HepG2 (cell line): ENCODE results near the gene FBXW4. TPM values are rescaled to one million over a fixed set of nuclear protein-coding genes. Genes with fewer than 3 reads are reported as not detected.

Experiments
- ATAC-seq: fragments of 200-7000 bp; cut with Tn5 transposase; 3 replicates; pipeline ENCODE4 v1.9.1; 2020; ENCODE audit warnings: mild to moderate bottlenecking, moderate library complexity
- BruUV-seq: library from RNA; stranded (reverse); fragments of 400-500 nt; replicated peaks from 2 replicates; lab custom pipeline; 2021; lab: Mats Ljungman, UMichigan
- CTCF ChIA-PET: fragments of 300-600 bp; formaldehyde crosslinking; extraction: SDS; loops from one replicate; lab custom pipeline; 2021; ENCODE audit warnings: low total read pairs, inconsistent platforms, low intra/inter-chr PET ratio; lab: Yijun Ruan, JAX
- POLR2A ChIA-PET: fragments of 350-600 bp; sonication (Branson Sonifier 250); formaldehyde crosslinking; loops from one replicate; lab custom pipeline; 2020; ENCODE audit warnings: antibody characterized with exemption, inconsistent platforms; lab: Yijun Ruan, JAX
- DNase-seq: peaks from one replicate; pipeline ENCODE4 v3.0.0-alpha.2; 2015; ENCODE audit warnings: low spot score
- FAIRE-seq: peaks from 3 replicates; lab custom pipeline; 2011; peaks lifted over from hg19 to GRCh38; lab: Jason Lieb, UNC
- H2AFZ ChIP-seq: one replicate; pipeline ENCODE4 v1.6.1; 2011; ENCODE audit warnings: low read length, inconsistent platforms
- H3K27ac ChIP-seq: fragments of 300-600 bp; 3 replicates; pipeline ENCODE4 v1.8.0; 2011; ENCODE audit warnings: mixed run types, mild to moderate bottlenecking, mixed read lengths, low read length, inconsistent platforms; ENCODE audit not compliant: insufficient read depth; ENCODE audit errors: extremely low read length
- H3K27me3 ChIP-seq, 2 experiments: fragments of 200-600 bp in 1 of 2; 2 replicates in 1 of 2; 3 replicates in 1 of 2; pipeline versions ENCODE4 v1.6.0 to v1.8.0; 2011; ENCODE audit warnings: low read length in 2 of 2, mild to moderate bottlenecking in 2 of 2, moderate library complexity in 2 of 2, inconsistent platforms in 1 of 2; ENCODE audit not compliant: insufficient read depth in 2 of 2, control insufficient read depth in 1 of 2
- H3K36me3 ChIP-seq, 2 experiments: fragments of 200-600 bp in 1 of 2; replicated peaks in 1 of 2; 2 replicates in 1 of 2; 3 replicates in 1 of 2; pipeline versions ENCODE4 v1.5.1 to v1.8.0; 2011; ENCODE audit warnings: low read length in 2 of 2, inconsistent platforms in 1 of 2; ENCODE audit not compliant: insufficient read depth in 2 of 2, control insufficient read depth in 1 of 2
- H3K4me1 ChIP-seq: 2 replicates; pipeline ENCODE4 v1.5.1; 2012; ENCODE audit warnings: low read length, inconsistent platforms; ENCODE audit not compliant: insufficient read depth
- H3K4me2 ChIP-seq: 2 replicates; pipeline ENCODE4 v1.6.0; 2011; ENCODE audit warnings: low read depth, low read length, inconsistent platforms
- H3K4me3 ChIP-seq, 3 experiments: fragments of 200-600 bp in 1 of 3; sonication (generic), shearing (Covaris generic) in 1 of 3; replicated peaks in 1 of 3; 2 replicates each; pipeline ENCODE4 v1.5.1; 2011 to 2016; ENCODE audit warnings: low read length in 3 of 3, inconsistent platforms in 2 of 3, low read depth in 2 of 3, mild to moderate bottlenecking in 2 of 3, control low read depth in 1 of 3, mixed read lengths in 1 of 3; ENCODE audit not compliant: insufficient read depth in 1 of 3
- H3K79me2 ChIP-seq: one replicate; pipeline ENCODE4 v1.6.1; 2011; ENCODE audit warnings: low read length, inconsistent platforms; ENCODE audit not compliant: insufficient read depth
- H3K9ac ChIP-seq: 2 replicates; pipeline ENCODE4 v1.6.0; 2011; ENCODE audit warnings: mild to moderate bottlenecking, low read depth, low read length, inconsistent platforms; ENCODE audit not compliant: insufficient read depth
- H3K9me3 ChIP-seq: 2 replicates; pipeline ENCODE4 v1.5.1; 2012; ENCODE audit warnings: mild to moderate bottlenecking, low read length
- H4K20me1 ChIP-seq: 2 replicates; pipeline ENCODE4 v1.6.0; 2011; ENCODE audit warnings: inconsistent platforms, mild to moderate bottlenecking, low read length, moderate library complexity; ENCODE audit not compliant: insufficient read depth
- KDM2A ChIP-seq: sonication (generic); formaldehyde crosslinking; IDR thresholded peaks from 2 replicates; pipeline ENCODE4 v1.4.0; 2020; ENCODE audit warnings: low read depth, missing genetic modification reagents, borderline replicate concordance
- MXI1 ChIP-seq: IDR thresholded peaks from 3 replicates; pipeline ENCODE4 v1.6.1; 2012; ENCODE audit warnings: low read depth, low read length, inconsistent platforms, borderline replicate concordance
- NR2F2 ChIP-seq: IDR thresholded peaks from 2 replicates; pipeline ENCODE4 v1.6.1; 2012; ENCODE audit warnings: low read depth, inconsistent platforms, borderline replicate concordance
- SMAD1 ChIP-seq: sonication (generic); formaldehyde crosslinking; IDR thresholded peaks from 2 replicates; pipeline ENCODE4 v1.4.0; 2020; ENCODE audit warnings: missing genetic modification reagents, low read depth, mild to moderate bottlenecking, borderline replicate concordance
- ZNF326 ChIP-seq: sonication (generic); formaldehyde crosslinking; IDR thresholded peaks from 2 replicates; pipeline ENCODE4 v1.4.0; 2020; ENCODE audit warnings: missing genetic modification reagents, borderline replicate concordance
- ZSCAN12 ChIP-seq: sonication (generic); formaldehyde crosslinking; IDR thresholded peaks from 2 replicates; pipeline ENCODE4 v1.9.0; 2021; ENCODE audit warnings: mild to moderate bottlenecking, missing genetic modification reagents
- ZSCAN29 ChIP-seq: sonication (generic); formaldehyde crosslinking; conservative IDR thresholded peaks from 2 replicates; pipeline ENCODE4 v1.4.0; 2020; ENCODE audit warnings: mild to moderate bottlenecking, missing genetic modification reagents
- WGBS: methylation state at CpG from one replicate; pipeline ENCODE4 v1.1.6; 2017; ENCODE audit warnings: low lambda C conversion rate; 5-methylcytosine and 5-hydroxymethylcytosine counted together
- in situ Hi-C: cut with HindIII; loops from 2 replicates; pipeline ENCODE4 v1.10.0; 2017; ENCODE audit warnings: low pct_unique_long_range_greater_than_20kb; ENCODE audit not compliant: extremely low pct_ligation_motif_present
- intact Hi-C: fragments of 100-400 bp; cut with micrococcal nuclease; formaldehyde crosslinking; loops from one replicate; pipeline ENCODE4 v1.10.0; 2022; ENCODE audit not compliant: unreplicated experiment
- polyA plus RNA-seq, 8 experiments: library from polyadenylated mRNA; depleted of rRNA in 3 of 8; stranded (reverse) in 7 of 8; unstranded in 1 of 8; fragments of >200 nt; fragmentation: Illumina TruSeq in 4 of 8; extraction: Trizol in 4 of 8; gene quantifications; 2 replicates each; pipeline versions ENCODE4 v1.2.1 to v1.2.3, GENCODE V29; 2011 to 2016; ENCODE audit warnings: low read depth in 4 of 8, missing spikeins in 1 of 8, mixed read lengths in 1 of 8; ENCODE audit not compliant: insufficient read depth in 1 of 8
- total RNA-seq, 5 experiments: library from RNA; depleted of rRNA; stranded (reverse); fragments of >200 nt; fragmentation: Illumina TruSeq; extraction: Trizol; gene quantifications; 2 replicates each; pipeline ENCODE4 v1.2.3, GENCODE V29; 2016; ENCODE audit warnings: low read depth in 1 of 5
- TF ChIP-seq, protein P1 (sequence below): sonication (generic); formaldehyde crosslinking; IDR thresholded peaks from 2 replicates; pipeline ENCODE4 v1.5.0; 2020; ENCODE audit warnings: mild to moderate bottlenecking, missing genetic modification reagents
- TF ChIP-seq, protein P2 (sequence below): sonication (generic); formaldehyde crosslinking; IDR thresholded peaks from 2 replicates; pipeline ENCODE4 v1.4.0; 2020; ENCODE audit warnings: missing genetic modification reagents

Gene FBXW4
- total and polyA plus RNA-seq, 2 of the 13 experiments (the other 11 are each of a cell fraction or from before 2014, with no cell fraction given), result 23.5 to 33.7 TPM

DNA sequence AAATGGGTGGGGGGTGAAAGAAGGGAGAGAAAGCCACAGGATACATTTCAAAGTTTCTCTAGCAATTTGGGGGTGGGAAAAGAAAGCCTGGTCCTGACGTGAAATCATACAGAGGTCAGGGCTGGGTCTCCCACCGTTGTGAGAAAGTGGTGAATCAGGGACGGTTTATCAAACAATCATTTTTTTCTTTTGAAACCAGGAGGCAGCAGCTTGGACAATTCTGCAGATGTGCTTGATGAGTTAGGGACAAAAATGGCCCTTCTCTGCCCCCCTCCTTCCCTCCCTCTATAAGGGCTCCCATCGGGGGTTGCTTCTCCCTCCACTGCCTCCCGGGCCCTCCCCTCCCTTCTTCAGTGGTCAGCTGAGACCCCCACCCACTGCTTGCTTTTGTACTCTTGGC is 43.6 kb downstream of the FBXW4 start:
- Histone ChIP-seq H3K79me2 (no peaks in the 10 kb centered on the region), H3K27ac (no peak overlapping the region), H3K36me3 (peaks cover 2 to 30% of the 10 kb centered on the region in 2 experiments; a peak in 3 of 5 replicates), H3K4me1 (no peaks in the 10 kb centered on the region), H3K4me2 (no peak overlapping the region), H3K4me3 (no peak overlapping the region), H3K9ac (no peak overlapping the region), H2AFZ (no peak overlapping the region), H4K20me1 (no peaks in the 10 kb centered on the region), H3K9me3 (no peaks in the 10 kb centered on the region), H3K27me3 (no peaks in the 10 kb centered on the region)
- no peak for ATAC-seq
- in situ Hi-C loops, result no loop called here
- ChIA-PET POLR2A (no interaction called here), CTCF (no interaction called here)
- WGBS, result 90% methylated on average over 5 of the region's 5 CpGs
- no peak for DNase-seq
- TF ChIP-seq ZNF326 (CRISPR knock-in tag), result no peak
- TF ChIP-seq ZSCAN29, result no peak
- no peak for TF ChIP-seq KDM2A (CRISPR knock-in tag)
- no peak for TF ChIP-seq SMAD1 (CRISPR knock-in tag)
- no peak for TF ChIP-seq ZSCAN12 (CRISPR knock-in tag)
- TF ChIP-seq, protein P1, sequence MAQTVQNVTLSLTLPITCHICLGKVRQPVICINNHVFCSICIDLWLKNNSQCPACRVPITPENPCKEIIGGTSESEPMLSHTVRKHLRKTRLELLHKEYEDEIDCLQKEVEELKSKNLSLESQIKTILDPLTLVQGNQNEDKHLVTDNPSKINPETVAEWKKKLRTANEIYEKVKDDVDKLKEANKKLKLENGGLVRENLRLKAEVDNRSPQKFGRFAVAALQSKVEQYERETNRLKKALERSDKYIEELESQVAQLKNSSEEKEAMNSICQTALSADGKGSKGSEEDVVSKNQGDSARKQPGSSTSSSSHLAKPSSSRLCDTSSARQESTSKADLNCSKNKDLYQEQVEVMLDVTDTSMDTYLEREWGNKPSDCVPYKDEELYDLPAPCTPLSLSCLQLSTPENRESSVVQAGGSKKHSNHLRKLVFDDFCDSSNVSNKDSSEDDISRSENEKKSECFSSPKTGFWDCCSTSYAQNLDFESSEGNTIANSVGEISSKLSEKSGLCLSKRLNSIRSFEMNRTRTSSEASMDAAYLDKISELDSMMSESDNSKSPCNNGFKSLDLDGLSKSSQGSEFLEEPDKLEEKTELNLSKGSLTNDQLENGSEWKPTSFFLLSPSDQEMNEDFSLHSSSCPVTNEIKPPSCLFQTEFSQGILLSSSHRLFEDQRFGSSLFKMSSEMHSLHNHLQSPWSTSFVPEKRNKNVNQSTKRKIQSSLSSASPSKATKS (CRISPR knock-in tag), result no peak
- no peak for TF ChIP-seq NR2F2
- TF ChIP-seq, protein P2, sequence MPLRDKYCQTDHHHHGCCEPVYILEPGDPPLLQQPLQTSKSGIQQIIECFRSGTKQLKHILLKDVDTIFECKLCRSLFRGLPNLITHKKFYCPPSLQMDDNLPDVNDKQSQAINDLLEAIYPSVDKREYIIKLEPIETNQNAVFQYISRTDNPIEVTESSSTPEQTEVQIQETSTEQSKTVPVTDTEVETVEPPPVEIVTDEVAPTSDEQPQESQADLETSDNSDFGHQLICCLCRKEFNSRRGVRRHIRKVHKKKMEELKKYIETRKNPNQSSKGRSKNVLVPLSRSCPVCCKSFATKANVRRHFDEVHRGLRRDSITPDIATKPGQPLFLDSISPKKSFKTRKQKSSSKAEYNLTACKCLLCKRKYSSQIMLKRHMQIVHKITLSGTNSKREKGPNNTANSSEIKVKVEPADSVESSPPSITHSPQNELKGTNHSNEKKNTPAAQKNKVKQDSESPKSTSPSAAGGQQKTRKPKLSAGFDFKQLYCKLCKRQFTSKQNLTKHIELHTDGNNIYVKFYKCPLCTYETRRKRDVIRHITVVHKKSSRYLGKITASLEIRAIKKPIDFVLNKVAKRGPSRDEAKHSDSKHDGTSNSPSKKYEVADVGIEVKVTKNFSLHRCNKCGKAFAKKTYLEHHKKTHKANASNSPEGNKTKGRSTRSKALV, result no peak
- TF ChIP-seq MXI1, result no peak
- intact Hi-C loops, result no loop called here
- FAIRE-seq, result no peak
- no TSS peak for BruUV-seq
